HCT116 (cell line): Measurements from ENCODE around the gene GRM8.

Source experiments
- ATF3 ChIP-seq: IDR thresholded peaks from 2 replicates; pipeline ENCODE4 v1.6.1; 2012
- CTCF ChIP-seq, 3 experiments: fragments of 200-600 bp in 1 of 3; sonication (generic) in 1 of 3; IDR thresholded peaks in 2 of 3; conservative IDR thresholded peaks in 1 of 3; 2 replicates each; pipeline ENCODE4 v1.5.1; 2012 to 2017; ENCODE audit warnings: low read depth in 2 of 3, low read length in 2 of 3, antibody characterized with exemption in 1 of 3, borderline replicate concordance in 1 of 3, control low read depth in 1 of 3, mild to moderate bottlenecking in 1 of 3, mixed read lengths in 1 of 3, mixed run types in 1 of 3, moderate library complexity in 1 of 3; ENCODE audit not compliant: insufficient read depth in 1 of 3
- EGR1 ChIP-seq: IDR thresholded peaks from 2 replicates; pipeline ENCODE4 v1.6.1; 2012; ENCODE audit warnings: low read depth
- ELF1 ChIP-seq: IDR thresholded peaks from 2 replicates; pipeline ENCODE4 v1.6.1; 2012; ENCODE audit warnings: low read depth, borderline replicate concordance
- EZH2 ChIP-seq: fragments of 200-600 bp; sonication (generic); IDR thresholded peaks from 2 replicates; pipeline ENCODE4 v1.6.1; 2017; ENCODE audit warnings: antibody characterized with exemption, mixed run types
- EZH2phosphoT487 ChIP-seq: fragments of 200-600 bp; IDR thresholded peaks from 2 replicates; pipeline ENCODE4 v1.6.1; 2018; ENCODE audit warnings: antibody characterized with exemption, borderline replicate concordance
- MAX ChIP-seq: IDR thresholded peaks from 2 replicates; pipeline ENCODE4 v1.6.1; 2012
- POLR2A ChIP-seq: IDR thresholded peaks from 2 replicates; pipeline ENCODE4 v1.7.0; 2011; ENCODE audit warnings: borderline replicate concordance; ENCODE audit not compliant: insufficient read depth, insufficient read length; ENCODE audit errors: extremely low read depth
- POLR2AphosphoS5 ChIP-seq: IDR thresholded peaks from 2 replicates; pipeline ENCODE4 v1.6.1; 2011; ENCODE audit warnings: mild to moderate bottlenecking, low read depth, low read length, moderate library complexity
- REST ChIP-seq: IDR thresholded peaks from 2 replicates; pipeline ENCODE4 v1.6.1; 2012; ENCODE audit warnings: low read depth
- SIN3A ChIP-seq: IDR thresholded peaks from 2 replicates; pipeline ENCODE4 v1.6.1; 2012; ENCODE audit warnings: low read depth
- SP1 ChIP-seq: IDR thresholded peaks from 2 replicates; pipeline ENCODE4 v1.6.1; 2012; ENCODE audit warnings: low read depth
- TCF7L2 ChIP-seq: IDR thresholded peaks from 2 replicates; pipeline ENCODE4 v1.7.0; 2011; ENCODE audit warnings: borderline replicate concordance, inconsistent platforms; ENCODE audit not compliant: insufficient read depth, insufficient read length; ENCODE audit errors: extremely low read depth
- ZFX ChIP-seq: fragments of 450-650 bp; IDR thresholded peaks from 2 replicates; pipeline ENCODE4 v1.6.1; 2017

GRCh38 chr7:126535176-126535575 lies 717.6 kb downstream of the GRM8 start:
- no peak for TF ChIP-seq POLR2A
- TF ChIP-seq CTCF (IDR thresholded peaks at IDR 0.05 in 2 of 3, conservative IDR thresholded peaks at IDR 0.05 in 1 of 3; ENCODE audit: borderline replicate concordance in 1 of 3, insufficient read depth in 1 of 3, low read depth in 2 of 3, low read length in 2 of 3) = no peak
- TF ChIP-seq EGR1 = no peak
- TF ChIP-seq MAX = no peak
- no peak for TF ChIP-seq TCF7L2
- no peak for TF ChIP-seq REST
- TF ChIP-seq EZH2phosphoT487 = no peak
- TF ChIP-seq ELF1 = no peak
- no peak for TF ChIP-seq EZH2
- no peak for TF ChIP-seq SP1
- no peak for TF ChIP-seq ATF3
- TF ChIP-seq ZFX = no peak
- TF ChIP-seq POLR2AphosphoS5 = no peak
- TF ChIP-seq SIN3A = no peak
